ENCODE results near the gene RALY. TPM values are rescaled to one million over a fixed set of nuclear protein-coding genes. Genes with fewer than 3 reads are reported as not detected.

Gene RALY
- 66.8 TPM for total RNA-seq

GRCh38 chr20:33993576-33994221 lies at the start of gene RALY:
TSS of gene RALY (plus strand) at chr20:33993911. CDS start at chr20:34072075, 78,164 bp downstream.
- DNase-seq = no peak

GRCh38 chr20:33944914-33945313 lies 48.8 kb upstream of the RALY start:
- no peak for DNase-seq

GRCh38 chr20:33945391-33946081 lies 48.2 kb upstream of the RALY start:
- no peak for DNase-seq

GRCh38 chr20:33947709-33948295 lies 45.9 kb upstream of the RALY start:
- no peak for DNase-seq

- DNase-seq = no peak
Measured at GRCh38 chr20:33948480-33948879, 45.2 kb upstream of the RALY start.

- DNase-seq = no peak
Measured at GRCh38 chr20:33951171-33951570, 42.5 kb upstream of the RALY start.

GRCh38 chr20:33954504-33954903 lies 39.2 kb upstream of the RALY start:
- DNase-seq = no peak

- DNase-seq = no peak
Measured at GRCh38 chr20:33963751-33964150, 30.0 kb upstream of the RALY start.

- peak; percentile 77 for DNase-seq
Measured at GRCh38 chr20:33964441-33964840, 29.3 kb upstream of the RALY start.

- DNase-seq = no peak
Measured at GRCh38 chr20:33967126-33967525, 26.6 kb upstream of the RALY start.

- no peak for DNase-seq
Measured at GRCh38 chr20:33969563-33969962, 24.1 kb upstream of the RALY start.

- no peak for DNase-seq
Measured at GRCh38 chr20:33970229-33970628, 23.5 kb upstream of the RALY start.

GRCh38 chr20:33971147-33971975 lies 22.4 kb upstream of the RALY start:
- DNase-seq = no peak

- no peak for DNase-seq
Measured at GRCh38 chr20:33976959-33977358, 16.8 kb upstream of the RALY start.

GRCh38 chr20:33977535-33977934 lies 16.2 kb upstream of the RALY start:
- DNase-seq = no peak

- no peak for DNase-seq
Measured at GRCh38 chr20:33979094-33979493, 14.6 kb upstream of the RALY start.

- DNase-seq = no peak
Measured at GRCh38 chr20:33981347-33981746, 12.4 kb upstream of the RALY start.

- DNase-seq = no peak
Measured at GRCh38 chr20:33981964-33982363, 11.7 kb upstream of the RALY start.

GRCh38 chr20:33983371-33983770 lies 10.3 kb upstream of the RALY start:
- DNase-seq = no peak

GRCh38 chr20:33984182-33984719 lies 9.5 kb upstream of the RALY start:
- no peak for DNase-seq

GRCh38 chr20:33985280-33985679 lies 8.4 kb upstream of the RALY start:
- no peak for DNase-seq

GRCh38 chr20:33985830-33986229 lies 7.9 kb upstream of the RALY start:
- no peak for DNase-seq

All from tongue (tissue), 2 donors.